ENCODE data around the gene LAMP2. TPM values are rescaled to one million over a fixed set of nuclear protein-coding genes. Genes with fewer than 3 reads are reported as not detected.
"Not testable (repeated sequence)": the region's sequence is repeated elsewhere in the genome, so short reads cannot be mapped to it uniquely, and the experiment has no call there.

Gene LAMP2
- total and polyA plus RNA-seq, 2 donors from 2014 or later: 91.2 to 145 TPM

DNA sequence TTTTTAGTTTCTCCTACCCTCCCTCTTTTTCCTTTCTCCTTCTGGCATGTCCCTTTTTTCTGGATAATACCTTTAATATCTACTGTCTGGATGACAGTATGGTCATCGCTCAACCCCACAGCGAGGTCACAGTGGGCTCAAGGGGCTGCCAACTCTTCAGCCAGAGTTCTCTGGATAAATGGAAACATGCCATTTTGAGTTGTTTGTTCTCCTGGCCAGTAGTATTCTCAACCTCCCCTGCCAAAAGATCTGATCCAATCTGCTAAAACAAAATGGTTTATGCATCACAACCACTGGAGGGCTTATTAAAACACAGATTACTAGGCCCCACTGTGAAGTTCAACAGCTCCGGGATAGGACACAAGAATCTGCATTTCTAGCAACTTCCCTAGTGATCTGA, 5.0 kb upstream of the LAMP2 start:
- H3K9me3 ChIP-seq (ENCODE audit: control insufficient read depth in 2 of 3, insufficient read depth in 1 of 3, low read length in 3 of 3): no peaks in the 10 kb centered on the region
- TF ChIP-seq, protein P1, sequence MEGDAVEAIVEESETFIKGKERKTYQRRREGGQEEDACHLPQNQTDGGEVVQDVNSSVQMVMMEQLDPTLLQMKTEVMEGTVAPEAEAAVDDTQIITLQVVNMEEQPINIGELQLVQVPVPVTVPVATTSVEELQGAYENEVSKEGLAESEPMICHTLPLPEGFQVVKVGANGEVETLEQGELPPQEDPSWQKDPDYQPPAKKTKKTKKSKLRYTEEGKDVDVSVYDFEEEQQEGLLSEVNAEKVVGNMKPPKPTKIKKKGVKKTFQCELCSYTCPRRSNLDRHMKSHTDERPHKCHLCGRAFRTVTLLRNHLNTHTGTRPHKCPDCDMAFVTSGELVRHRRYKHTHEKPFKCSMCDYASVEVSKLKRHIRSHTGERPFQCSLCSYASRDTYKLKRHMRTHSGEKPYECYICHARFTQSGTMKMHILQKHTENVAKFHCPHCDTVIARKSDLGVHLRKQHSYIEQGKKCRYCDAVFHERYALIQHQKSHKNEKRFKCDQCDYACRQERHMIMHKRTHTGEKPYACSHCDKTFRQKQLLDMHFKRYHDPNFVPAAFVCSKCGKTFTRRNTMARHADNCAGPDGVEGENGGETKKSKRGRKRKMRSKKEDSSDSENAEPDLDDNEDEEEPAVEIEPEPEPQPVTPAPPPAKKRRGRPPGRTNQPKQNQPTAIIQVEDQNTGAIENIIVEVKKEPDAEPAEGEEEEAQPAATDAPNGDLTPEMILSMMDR (IDR thresholded peaks at IDR 0.05; ENCODE audit: borderline replicate concordance, extremely low read depth, insufficient read depth): no peak
- no peaks in the 10 kb centered on the region for H3K36me3 ChIP-seq (ENCODE audit: control insufficient read depth in 2 of 3, insufficient read depth in 3 of 3, low read length in 3 of 3)
- H3K4me1 ChIP-seq (ENCODE audit: control insufficient read depth in 2 of 3, insufficient read depth in 2 of 3, low read depth in 1 of 3, low read length in 3 of 3): no peaks in the 10 kb centered on the region
- no peak overlapping the region for H3K9ac ChIP-seq (ENCODE audit: low read length in 3 of 3)
- H3K27me3 ChIP-seq (ENCODE audit: control insufficient read depth, insufficient read depth, low read length): no peaks in the 10 kb centered on the region
- H3K27ac ChIP-seq (ENCODE audit: low read depth in 2 of 2, low read length in 2 of 2): no peak overlapping the region
- intact Hi-C loops (cut with DNase I): no loop called here
- FAIRE-seq (no peak), DNase-seq (no peak)
- no peak overlapping the region for H3K4me3 ChIP-seq (ENCODE audit: low read length in 3 of 3)

DNA sequence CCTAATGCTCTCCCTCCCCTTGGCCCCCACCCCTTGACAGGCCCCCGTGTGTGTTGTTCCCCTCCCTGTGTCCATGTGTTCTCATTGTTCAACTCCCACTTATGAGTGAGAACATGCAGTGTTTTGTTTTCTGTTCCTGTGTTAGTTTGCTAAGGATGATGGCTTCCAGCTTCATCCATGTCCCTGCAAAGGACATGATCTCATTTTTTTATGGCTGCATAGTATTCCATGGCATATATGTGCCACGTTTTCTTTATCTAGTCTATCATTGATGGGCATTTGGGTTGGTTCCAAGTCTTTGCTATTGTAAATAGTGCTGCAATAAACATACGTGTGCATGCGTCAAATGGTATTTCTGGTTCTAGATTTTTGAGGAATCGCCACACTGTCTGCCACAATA, 561 bp upstream of the LAMP2 start:
- intact Hi-C loops (cut with DNase I); DNase-seq; H3K4me3 ChIP-seq (ENCODE audit: low read length in 3 of 3); H3K4me1 ChIP-seq (ENCODE audit: control insufficient read depth in 2 of 3, insufficient read depth in 2 of 3, low read depth in 1 of 3, low read length in 3 of 3); H3K9ac ChIP-seq (ENCODE audit: low read length in 3 of 3); FAIRE-seq; H3K27ac ChIP-seq (ENCODE audit: low read depth in 2 of 2, low read length in 2 of 2); H3K9me3 ChIP-seq (ENCODE audit: control insufficient read depth in 2 of 3, insufficient read depth in 1 of 3, low read length in 3 of 3); H3K36me3 ChIP-seq (ENCODE audit: control insufficient read depth in 2 of 3, insufficient read depth in 3 of 3, low read length in 3 of 3); H3K27me3 ChIP-seq (ENCODE audit: control insufficient read depth, insufficient read depth, low read length): not testable (repeated sequence)

DNA sequence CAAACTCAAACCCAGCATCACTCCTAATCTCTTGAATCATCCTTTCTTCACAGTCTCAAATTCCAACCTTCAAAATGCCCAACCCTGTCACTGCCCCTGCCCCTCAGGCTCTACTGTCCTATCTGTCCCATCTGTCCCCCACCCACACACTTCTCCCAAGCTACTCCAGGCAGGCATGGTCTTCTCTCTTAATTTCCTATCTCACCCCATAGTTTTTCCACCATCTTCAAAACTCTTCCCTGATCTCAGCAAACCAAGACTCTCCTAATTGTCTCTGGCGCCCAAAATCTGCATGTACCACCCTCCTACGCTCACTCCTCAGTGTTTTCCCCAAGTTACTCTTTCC, 644 bp downstream of the LAMP2 start:
- Histone ChIP-seq H3K36me3 (ENCODE audit: control insufficient read depth in 2 of 3, insufficient read depth in 3 of 3, low read length in 3 of 3) (no peaks in the 10 kb centered on the region), H3K4me3 (ENCODE audit: low read length in 3 of 3) (peak overlapping the region; percentile 84 to 89 (median 88)), H3K27me3 (ENCODE audit: control insufficient read depth, insufficient read depth, low read length) (no peaks in the 10 kb centered on the region), H3K4me1 (ENCODE audit: control insufficient read depth in 2 of 3, insufficient read depth in 2 of 3, low read depth in 1 of 3, low read length in 3 of 3) (peaks cover 0 to 3% (median 0%) of the 10 kb centered on the region in 3 donors), H3K27ac (ENCODE audit: low read depth in 2 of 2, low read length in 2 of 2) (peak overlapping the region; percentile 93 to 94), H3K9me3 (ENCODE audit: control insufficient read depth in 2 of 3, insufficient read depth in 1 of 3, low read length in 3 of 3) (no peaks in the 10 kb centered on the region), H3K9ac (ENCODE audit: low read length in 3 of 3) (peak overlapping the region; percentile 81 to 87 (median 82))
- FAIRE-seq (no peak), DNase-seq (no peak)
- intact Hi-C loops (cut with DNase I): no loop called here
- TF ChIP-seq, protein P1 (IDR thresholded peaks at IDR 0.05; ENCODE audit: borderline replicate concordance, extremely low read depth, insufficient read depth): no peak

- no peaks in the 10 kb centered on the region for H3K36me3 ChIP-seq (ENCODE audit: control insufficient read depth in 2 of 3, insufficient read depth in 3 of 3, low read length in 3 of 3)
- no peaks in the 10 kb centered on the region for H3K9me3 ChIP-seq (ENCODE audit: control insufficient read depth in 2 of 3, insufficient read depth in 1 of 3, low read length in 3 of 3)
- no peaks in the 10 kb centered on the region for H3K27me3 ChIP-seq (ENCODE audit: control insufficient read depth, insufficient read depth, low read length)
- no peak for DNase-seq
- FAIRE-seq: no peak
- TF ChIP-seq, protein P1 (IDR thresholded peaks at IDR 0.05; ENCODE audit: borderline replicate concordance, extremely low read depth, insufficient read depth): no peak
- H3K4me1 ChIP-seq (ENCODE audit: control insufficient read depth in 2 of 3, insufficient read depth in 2 of 3, low read depth in 1 of 3, low read length in 3 of 3): peaks cover 0 to 3% (median 0%) of the 10 kb centered on the region in 3 donors
- intact Hi-C loops (cut with DNase I): no loop called here
- peak overlapping the region; percentile 84 to 89 (median 88) for H3K4me3 ChIP-seq (ENCODE audit: low read length in 3 of 3)
- peak overlapping the region in 2 of 3 donors; percentile 81 to 82 for H3K9ac ChIP-seq (ENCODE audit: low read length in 3 of 3)
- peak overlapping the region; percentile 93 to 94 for H3K27ac ChIP-seq (ENCODE audit: low read depth in 2 of 2, low read length in 2 of 2)
Observed at GRCh38 chrX:120468071-120468470, 1.0 kb downstream of the LAMP2 start.

Measured in kidney (tissue), 14 donors.